Choroid plexus epithelial cell (primary cell): ENCODE data around the gene PIBF1.
"Not testable (repeated sequence)": the region's sequence is repeated elsewhere in the genome, so short reads cannot be mapped to it uniquely, and the experiment has no call there.

Experiments used
- DNase-seq: peaks from one replicate; pipeline ENCODE4 v3.0.0-alpha.2; 2010; ENCODE audit warnings: low read depth
- H3K4me3 ChIP-seq: 2 replicates; pipeline ENCODE4 v1.5.1; 2011; ENCODE audit warnings: low read depth, mild to moderate bottlenecking, control low read depth, low read length, moderate library complexity
- CTCF ChIP-seq: conservative IDR thresholded peaks from 2 replicates; pipeline ENCODE4 v1.5.1; 2011; ENCODE audit warnings: low read depth, mild to moderate bottlenecking, control low read depth, inconsistent platforms, low read length, moderate library complexity

PIBF1 gene

DNA sequence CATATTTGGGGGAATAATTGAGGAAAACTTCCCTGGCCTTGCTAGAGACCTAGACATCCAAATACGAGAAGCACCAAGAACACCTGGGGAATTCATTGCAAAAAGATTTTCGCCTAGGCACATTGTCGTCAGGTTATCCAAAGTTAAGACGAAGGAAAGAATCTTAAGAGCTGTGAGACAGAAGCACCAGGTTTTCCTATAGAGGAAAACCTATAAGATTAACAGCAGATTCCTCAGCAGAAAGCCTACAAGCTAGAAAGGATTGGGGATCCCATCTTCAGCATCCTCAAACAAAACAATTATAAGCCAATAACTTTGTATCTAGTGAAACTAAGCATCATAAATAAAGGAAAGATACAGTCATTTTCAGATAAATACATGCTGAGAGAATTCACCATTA is 114.9 kb downstream of the PIBF1 start:
- no peak for TF ChIP-seq CTCF
- no peak for DNase-seq
- H3K4me3 ChIP-seq: no peak overlapping the region

DNA sequence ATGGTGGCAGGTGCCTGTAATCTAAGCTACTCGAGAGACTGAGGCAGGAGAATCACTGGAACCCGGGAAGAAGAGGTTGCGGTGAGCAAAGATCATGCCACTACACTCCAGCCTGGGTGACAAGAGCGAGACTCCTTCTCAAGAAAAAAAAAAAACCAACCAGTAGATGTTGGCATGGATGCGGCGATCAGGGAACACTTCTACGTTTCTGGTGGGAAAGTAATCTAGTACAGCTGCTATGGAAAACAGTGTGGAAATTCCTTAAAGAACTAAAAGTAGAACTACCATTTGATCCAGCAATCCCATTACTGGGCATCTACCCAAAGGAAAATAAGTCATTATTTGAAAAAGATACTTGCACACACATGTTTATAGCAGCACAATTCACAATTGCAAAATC is 119.6 kb downstream of the PIBF1 start:
- DNase-seq, H3K4me3 ChIP-seq: not testable (repeated sequence)

GRCh38 chr13:72908416-72908815 is 126.5 kb downstream of the PIBF1 start:
- no peak overlapping the region for H3K4me3 ChIP-seq
- TF ChIP-seq CTCF: no peak
- no peak for DNase-seq

GRCh38 chr13:72911981-72912380 is 130.0 kb downstream of the PIBF1 start:
- no peak for TF ChIP-seq CTCF
- H3K4me3 ChIP-seq: no peak overlapping the region
- DNase-seq: no peak

DNA sequence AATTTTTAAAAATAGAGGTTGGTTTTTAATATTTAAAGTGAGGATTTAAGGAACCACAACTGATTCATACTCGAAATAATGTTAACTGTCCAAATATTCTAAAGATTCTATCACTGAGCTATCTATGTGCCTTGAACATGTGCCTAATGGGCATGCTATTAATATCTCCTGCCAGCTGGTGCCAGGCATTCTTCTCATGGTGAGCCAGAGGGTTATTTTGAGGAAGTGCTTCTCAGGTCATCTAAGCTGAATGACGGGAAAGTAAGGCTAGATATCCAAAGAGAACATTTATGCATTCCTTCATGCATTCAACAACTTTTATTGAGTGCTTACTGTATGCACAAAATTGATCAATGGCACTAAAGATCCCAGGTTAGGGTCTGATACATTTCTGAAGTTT is 138.2 kb downstream of the PIBF1 start:
- H3K4me3 ChIP-seq: no peak overlapping the region
- TF ChIP-seq CTCF: no peak
- DNase-seq: no peak

- DNase-seq: no peak
- no peak overlapping the region for H3K4me3 ChIP-seq
- no peak for TF ChIP-seq CTCF
Observed at GRCh38 chr13:72931311-72931710, 149.4 kb downstream of the PIBF1 start.

DNA sequence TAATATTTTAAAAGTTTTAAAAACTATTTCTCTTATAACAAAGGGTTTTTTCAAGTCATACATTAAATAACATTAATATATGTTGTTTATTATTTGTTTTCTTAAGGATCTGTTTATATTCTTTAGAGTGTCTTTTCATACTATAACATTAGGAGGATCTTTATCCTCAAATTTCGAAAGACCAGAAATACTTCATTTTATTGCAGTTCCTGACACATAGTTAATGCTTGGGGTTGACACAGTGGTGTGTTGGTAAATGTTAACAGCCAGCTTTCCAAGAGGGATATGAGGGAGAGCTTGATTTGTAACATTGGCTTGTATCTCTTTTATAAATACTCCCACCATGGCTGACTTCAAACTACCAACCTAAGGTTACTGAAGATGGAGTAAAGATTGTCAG is 150.3 kb downstream of the PIBF1 start:
- DNase-seq: no peak
- no peak for TF ChIP-seq CTCF
- no peak overlapping the region for H3K4me3 ChIP-seq

- DNase-seq, H3K4me3 ChIP-seq: not testable (repeated sequence)
Observed at GRCh38 chr13:72946267-72946666, 164.3 kb downstream of the PIBF1 start.
